ENCODE measurements around the gene HNRNPK.

- no peak for TF ChIP-seq CTCF (IDR thresholded peaks at IDR 0.05; ENCODE audit: insufficient read depth, low read length)
- no peak for TF ChIP-seq POLR2AphosphoS5 (IDR thresholded peaks at IDR 0.05; ENCODE audit: low read depth)
- TF ChIP-seq REST (IDR thresholded peaks at IDR 0.05; ENCODE audit: insufficient replicate concordance, low read depth), result no peak
- TF ChIP-seq SPI1 (IDR thresholded peaks at IDR 0.05; ENCODE audit: borderline replicate concordance, low read depth), result no peak
- no peak for TF ChIP-seq GABPA (IDR thresholded peaks at IDR 0.05; ENCODE audit: low read depth)
These were observed 17.9 kb downstream of the HNRNPK start for GRCh38 chr9:83962165-83962564.

Measured in HL-60 (cell line).